ENCODE measurements around the gene RNF126. TPM values are rescaled to one million over a fixed set of nuclear protein-coding genes. Genes with fewer than 3 reads are reported as not detected.

RNF126 gene
- polyA plus RNA-seq, 1 donor (not counting 4 experiments of a cell fraction or from before 2014, with no cell fraction given): 8.2 TPM

GRCh38 chr19:601310-601709 is 61.7 kb downstream of the RNF126 start:
- H4K20me1 ChIP-seq (ENCODE audit: control insufficient read depth, extremely low read depth, insufficient read depth, low read length): peaks cover 2% of the 10 kb centered on the region
- H3K27ac ChIP-seq (ENCODE audit: control insufficient read depth, insufficient read depth, low read length): no peak overlapping the region
- dilution Hi-C loops (cut with MboI; ENCODE audit: extremely low pct_ligation_motif_present, low sequenced_read_pairs): no loop called here
- no peaks in the 10 kb centered on the region for H3K36me3 ChIP-seq (ENCODE audit: control insufficient read depth in 2 of 2, extremely low read depth in 1 of 2, insufficient read depth in 2 of 2, low read length in 2 of 2)
- no peaks in the 10 kb centered on the region for H3K9me3 ChIP-seq (ENCODE audit: control insufficient read depth, low read depth, low read length)
- H2AFZ ChIP-seq (ENCODE audit: control insufficient read depth, low read length): no peak overlapping the region
- H3K9me1 ChIP-seq (ENCODE audit: control insufficient read depth, extremely low read depth, insufficient read depth, low read length): no peaks in the 10 kb centered on the region
- no peak overlapping the region for H3K4me2 ChIP-seq (ENCODE audit: control insufficient read depth, extremely low read depth, insufficient read depth, low read depth, low read length)
- no peaks in the 10 kb centered on the region for H3K4me1 ChIP-seq (ENCODE audit: control insufficient read depth, extremely low read depth, insufficient read depth, low read length)
- peaks cover 3% of the 10 kb centered on the region for H3K27me3 ChIP-seq (ENCODE audit: control insufficient read depth, extremely low read depth, insufficient read depth, low read length)
- H3K4me3 ChIP-seq (ENCODE audit: control insufficient read depth in 2 of 3, extremely low read depth in 1 of 3, insufficient read depth in 2 of 3, low read depth in 1 of 3, low read length in 3 of 3): no peak overlapping the region
- H3K9ac ChIP-seq (ENCODE audit: control insufficient read depth, extremely low read depth, insufficient read depth, low read length): no peak overlapping the region
- FAIRE-seq (no peak), DNase-seq (ENCODE audit: low read depth, low spot score) (no peak)
- TF ChIP-seq EZH2 (IDR thresholded peaks at IDR 0.05; ENCODE audit: low read length) (no peak), CTCF (optimal IDR thresholded peaks at IDR 0.05 in 1 of 3, IDR thresholded peaks at IDR 0.05 in 1 of 3, conservative IDR thresholded peaks at IDR 0.05 in 1 of 3; ENCODE audit: extremely low read depth in 1 of 3, insufficient read depth in 2 of 3, low read length in 3 of 3) (no peak)
- no peaks in the 10 kb centered on the region for H3K79me2 ChIP-seq (ENCODE audit: control insufficient read depth, insufficient read depth, low read length)

Other genes with a start within 250 kb of the RNF126 start
- 2.2 to 9.9 TPM (median 2.5 TPM) in 3 replicates for gene SHC2, start 202.2 kb downstream of the RNF126 start, polyA plus RNA-seq
- gene MADCAM1, start 166.7 kb downstream of the RNF126 start, polyA plus RNA-seq: 0.05 to 0.12 TPM (median 0.07 TPM) in 3 replicates
- 1.4 to 3.3 TPM (median 1.9 TPM) in 3 replicates for gene TPGS1, start 155.7 kb downstream of the RNF126 start, polyA plus RNA-seq
- 47.5 to 72.0 TPM (median 48.6 TPM) in 3 replicates for gene CDC34, start 131.5 kb downstream of the RNF126 start, polyA plus RNA-seq
- gene GZMM, start 119.2 kb downstream of the RNF126 start, polyA plus RNA-seq: not detected in 3 replicates
- gene BSG, start 90.6 kb downstream of the RNF126 start, polyA plus RNA-seq: 388 to 552 TPM (median 537 TPM) in 3 replicates
- gene HCN2, start 73.3 kb downstream of the RNF126 start, polyA plus RNA-seq: 0.13 to 0.56 TPM (median 0.26 TPM) in 3 replicates
- gene POLRMT, start 29.7 kb downstream of the RNF126 start, polyA plus RNA-seq: 20.9 to 53.6 TPM (median 33.3 TPM) in 3 replicates
- 0.05 TPM in 1 of 3 replicates, not detected in the others for gene FGF22, start 23.3 kb downstream of the RNF126 start, polyA plus RNA-seq
- 54.4 to 105 TPM (median 66.0 TPM) in 3 replicates for gene FSTL3, start 13.2 kb upstream of the RNF126 start, polyA plus RNA-seq
- not detected in 3 replicates for gene PRSS57, start 32.2 kb upstream of the RNF126 start, polyA plus RNA-seq
- 0.09 to 0.46 TPM in 2 of 3 replicates, not detected in the other for gene PALM, start 45.7 kb upstream of the RNF126 start, polyA plus RNA-seq
- gene MISP, start 87.9 kb upstream of the RNF126 start, polyA plus RNA-seq: 17.5 to 25.4 TPM (median 25.0 TPM) in 3 replicates
- 117 to 180 TPM (median 130 TPM) in 3 replicates for gene PTBP1, start 134.2 kb upstream of the RNF126 start, polyA plus RNA-seq
- 0.02 to 0.08 TPM in 2 of 3 replicates, not detected in the other for gene PLPPR3, start 158.7 kb upstream of the RNF126 start, polyA plus RNA-seq
- gene AZU1, start 164.6 kb upstream of the RNF126 start, polyA plus RNA-seq: not detected in 3 replicates
- not detected in 3 replicates for gene PRTN3, start 177.8 kb upstream of the RNF126 start, polyA plus RNA-seq
- not detected in 3 replicates for gene ELANE, start 189.1 kb upstream of the RNF126 start, polyA plus RNA-seq
- 0.37 to 1.6 TPM (median 0.47 TPM) in 3 replicates for gene CFD, start 196.4 kb upstream of the RNF126 start, polyA plus RNA-seq
- gene MED16, start 230.0 kb upstream of the RNF126 start, polyA plus RNA-seq: 9.7 to 20.3 TPM (median 12.0 TPM) in 3 replicates
- not detected in 3 replicates for gene RNU6-9, start 230.3 kb upstream of the RNF126 start, polyA plus RNA-seq